ENCODE results near the gene FGF1.
"Not testable (repeated sequence)": the region's sequence is repeated elsewhere in the genome, so short reads cannot be mapped to it uniquely, and the experiment has no call there.

The FGF1 gene

DNA sequence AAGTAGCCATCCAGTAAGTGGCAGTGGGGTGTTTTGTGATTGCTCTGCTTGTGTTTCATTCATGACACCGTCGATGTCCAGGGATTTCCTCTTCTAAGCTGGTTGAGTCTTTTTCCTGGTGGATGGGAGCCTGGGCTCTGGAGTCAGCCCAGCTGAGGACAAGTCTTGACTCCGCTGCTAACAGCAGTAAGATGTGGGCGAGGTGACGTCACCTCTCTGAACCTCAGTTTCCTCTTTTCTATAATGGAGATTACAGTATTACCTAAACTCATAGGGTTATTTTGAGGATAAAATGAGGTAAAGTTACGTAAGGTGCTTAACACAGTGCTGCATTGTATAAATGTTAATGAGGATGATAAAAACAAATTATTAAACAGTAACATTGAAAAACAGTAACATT is 21.3 kb downstream of the FGF1 start:
- DNase-seq: no peak

GRCh38 chr5:142664067-142664466 is 21.8 kb downstream of the FGF1 start:
- no peak for DNase-seq

DNA sequence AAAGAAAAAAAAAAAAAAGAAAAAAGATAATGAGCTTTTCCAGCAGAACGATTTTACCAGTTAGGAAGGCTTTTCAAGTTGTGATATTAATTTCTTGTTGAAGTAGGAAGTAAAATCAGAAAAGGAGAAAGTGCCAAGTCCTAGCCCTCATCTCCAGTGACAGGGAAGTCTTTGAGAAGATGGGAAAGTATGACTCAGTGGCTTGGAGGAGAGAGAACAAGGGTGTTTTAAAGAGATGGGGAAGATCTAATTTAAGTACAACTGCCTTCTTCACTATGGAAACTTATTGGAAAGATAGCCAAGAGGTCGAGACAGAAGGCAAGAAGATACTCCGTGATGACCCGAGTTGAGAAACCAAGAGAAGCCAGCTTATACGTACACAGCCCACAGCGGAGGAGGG is 22.6 kb downstream of the FGF1 start:
- DNase-seq: no peak

DNA sequence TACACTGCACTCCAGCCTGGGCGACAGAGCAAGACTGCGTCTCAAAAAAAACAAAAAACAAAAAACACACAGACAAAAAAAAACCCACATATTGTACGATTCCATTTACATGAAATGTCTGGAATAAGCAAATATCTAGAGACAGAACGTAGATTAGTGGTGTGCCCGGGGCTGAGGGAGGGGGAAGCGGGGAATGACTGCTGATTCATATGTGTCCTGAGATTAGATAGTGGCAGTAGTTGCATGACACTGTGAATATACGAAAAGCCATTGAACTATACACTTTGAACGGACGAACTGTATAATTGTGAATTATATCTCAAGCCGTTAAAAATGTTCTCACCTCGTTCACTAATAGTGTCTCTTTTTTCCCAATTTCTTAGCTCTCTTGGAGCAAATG is 23.9 kb downstream of the FGF1 start:
- no peak for DNase-seq

DNA sequence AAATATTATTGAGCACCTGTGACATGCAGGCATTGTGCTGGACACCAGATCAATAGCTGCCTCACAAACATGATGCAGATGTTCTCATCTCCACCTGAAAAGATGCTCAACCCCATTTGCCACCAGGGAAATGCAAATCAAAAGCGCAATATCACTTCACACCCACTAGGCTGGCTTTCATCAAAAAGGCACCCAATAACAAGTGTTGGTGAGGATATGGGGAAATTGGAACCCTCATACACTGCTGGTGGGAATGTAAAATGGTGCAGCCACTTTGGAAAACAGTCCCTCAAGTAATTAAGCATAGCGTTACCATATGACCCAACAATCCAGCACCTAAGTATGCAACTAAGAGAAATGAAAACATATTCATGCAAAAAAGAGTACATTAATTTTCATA is 24.7 kb downstream of the FGF1 start:
- DNase-seq: no peak

DNA sequence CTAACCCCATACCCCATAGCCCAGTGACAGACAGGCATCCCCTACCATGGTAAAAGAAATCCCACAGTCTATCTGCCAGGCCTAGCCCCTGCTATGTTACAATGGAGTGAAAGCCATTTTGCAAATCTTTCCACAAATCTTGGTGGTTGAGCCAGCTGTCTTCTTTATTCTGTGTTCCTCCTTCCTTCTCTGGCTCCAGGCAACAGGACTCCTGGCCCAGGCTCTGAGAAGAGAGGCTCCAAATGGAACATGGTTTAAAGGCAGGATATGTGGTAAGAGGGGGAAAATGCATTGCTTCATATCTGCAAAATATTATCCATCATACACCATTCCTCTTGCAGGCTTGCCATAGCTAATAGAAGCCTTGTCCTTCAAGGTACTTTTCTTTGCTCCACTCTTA is 25.2 kb downstream of the FGF1 start:
- DNase-seq: no peak

DNA sequence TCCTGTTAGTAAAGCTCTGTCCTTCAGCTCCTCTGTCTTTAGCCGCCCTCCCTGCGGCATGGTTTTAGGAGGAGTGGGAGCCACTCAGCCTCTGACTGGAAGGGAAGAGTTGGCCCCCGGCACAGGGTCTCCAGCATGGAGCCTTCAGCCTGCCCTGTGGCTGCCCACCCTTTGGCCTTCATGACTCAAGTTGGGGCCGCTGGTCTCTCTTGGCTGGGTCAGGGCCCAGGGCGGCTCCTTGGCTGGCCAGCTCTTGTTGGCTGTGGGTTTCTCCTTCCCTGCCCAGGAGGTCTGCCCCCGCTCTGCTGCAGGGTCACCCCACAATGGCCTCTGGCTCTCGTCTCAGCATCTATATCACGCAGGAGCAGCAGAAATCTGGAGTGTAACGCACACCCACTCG is 25.7 kb downstream of the FGF1 start:
- no peak for DNase-seq

- DNase-seq: no peak
These were observed 26.5 kb downstream of the FGF1 start for GRCh38 chr5:142659405-142659804.

DNA sequence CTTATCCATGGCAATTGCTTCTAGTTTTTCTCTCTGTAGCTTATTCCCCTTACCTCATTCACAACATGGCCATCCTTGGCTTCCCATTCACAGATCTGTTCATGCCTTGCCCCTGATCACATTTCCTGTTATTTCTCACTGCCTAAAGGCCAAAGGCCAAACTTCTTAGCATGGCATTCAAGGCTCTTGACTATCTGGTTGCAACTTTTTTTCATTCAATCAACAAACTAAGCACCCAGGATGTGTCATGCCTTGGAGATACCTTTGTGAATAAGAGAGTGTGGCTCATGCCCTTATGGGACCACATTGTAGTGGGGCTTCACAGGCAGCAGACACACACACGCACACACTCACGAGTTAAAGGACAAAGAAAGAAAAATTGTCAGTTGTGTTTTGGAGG is 27.6 kb downstream of the FGF1 start:
- DNase-seq: no peak

- no peak for DNase-seq
These were observed 28.4 kb downstream of the FGF1 start for GRCh38 chr5:142657446-142657845.

DNA sequence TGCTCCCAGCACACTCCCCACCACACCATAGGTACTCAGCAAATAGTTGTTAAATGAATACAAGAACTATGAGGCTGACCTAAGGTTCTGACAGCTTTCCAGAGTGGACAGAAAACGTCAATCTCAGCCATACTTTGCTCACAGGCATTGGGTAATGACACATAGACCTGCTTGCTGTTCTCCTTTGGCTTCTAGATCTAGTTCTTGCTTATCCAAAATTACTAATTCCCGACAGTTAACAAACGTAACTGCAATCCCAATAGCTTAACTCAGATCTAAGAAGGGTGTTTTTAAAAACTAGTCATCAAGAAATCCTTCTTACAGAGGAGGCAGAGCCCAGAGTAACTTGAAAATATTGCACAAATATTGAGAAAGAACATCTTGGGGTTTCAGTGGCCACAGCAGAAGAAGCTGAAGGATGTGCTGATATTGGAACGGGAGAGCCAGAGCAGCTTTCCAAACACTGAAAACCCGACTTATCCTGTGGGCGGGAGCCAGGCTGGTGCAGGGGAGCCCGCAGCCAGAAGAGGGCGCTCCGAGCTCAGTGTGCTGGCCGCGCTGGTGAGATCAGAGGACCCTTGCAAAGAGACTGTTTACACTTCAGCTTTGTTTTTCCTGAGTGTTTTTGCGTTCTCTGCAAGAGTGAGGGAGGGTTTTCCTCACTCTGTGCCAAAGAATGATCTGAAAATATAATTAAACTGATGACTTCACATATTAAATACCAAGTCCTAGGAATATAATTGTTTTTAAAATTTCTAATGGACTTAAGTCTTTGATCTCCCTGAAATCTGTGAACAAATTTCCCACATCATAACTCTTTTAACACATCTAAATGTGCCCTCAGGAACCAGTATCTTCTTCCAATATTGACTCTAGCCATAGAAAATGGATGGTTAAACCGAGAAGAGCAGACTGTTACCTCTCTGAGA is 30.3 kb downstream of the FGF1 start:
- peak; percentile 37 for DNase-seq

DNA sequence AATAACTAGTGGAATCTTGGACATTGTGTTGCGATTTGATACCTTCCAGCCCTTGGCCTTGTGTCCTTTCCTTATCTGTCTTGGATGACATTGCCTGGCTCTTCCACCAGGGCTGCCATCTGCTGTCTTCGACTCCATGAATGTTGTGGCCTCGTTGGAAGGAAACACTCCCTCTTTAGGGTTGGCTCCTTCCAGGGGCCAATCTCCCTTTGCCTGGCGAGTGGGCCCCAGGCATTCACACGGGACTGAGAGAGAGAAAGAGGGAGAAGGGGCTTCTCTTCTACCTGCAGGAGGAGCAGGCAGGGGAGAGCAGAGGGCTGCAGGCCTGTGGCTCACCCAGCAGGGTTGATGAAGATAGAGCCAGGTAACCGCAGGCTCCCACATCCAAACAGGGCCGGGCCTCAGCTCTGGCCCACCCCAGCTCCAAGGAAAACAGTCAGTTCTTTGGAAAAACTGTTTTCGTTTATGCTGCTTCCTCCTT is 31.3 kb downstream of the FGF1 start:
- no peak for DNase-seq

DNA sequence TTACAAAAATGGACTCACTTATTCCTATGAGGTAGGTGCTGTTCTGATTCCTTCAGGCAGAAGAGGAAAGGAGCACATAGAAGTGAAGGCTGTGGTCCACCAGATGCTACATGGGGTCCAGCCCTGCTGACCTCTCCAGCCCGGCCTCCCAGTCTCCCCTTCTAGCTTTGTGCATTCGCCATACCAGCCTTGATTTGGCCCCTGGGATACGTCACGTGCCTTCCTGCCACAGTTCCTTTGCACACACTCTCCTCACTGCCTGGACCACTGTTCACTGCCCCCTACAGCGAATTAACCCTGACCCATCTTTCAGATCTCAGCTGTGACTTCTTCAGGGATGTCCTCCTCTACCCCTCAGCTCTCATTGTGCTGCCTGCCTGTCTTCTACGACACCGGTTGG is 32.6 kb downstream of the FGF1 start:
- DNase-seq: no peak

- no peak for DNase-seq
These were observed 33.3 kb downstream of the FGF1 start for GRCh38 chr5:142652563-142652962.

- DNase-seq: no peak
These were observed 35.0 kb downstream of the FGF1 start for GRCh38 chr5:142650881-142651280.

DNA sequence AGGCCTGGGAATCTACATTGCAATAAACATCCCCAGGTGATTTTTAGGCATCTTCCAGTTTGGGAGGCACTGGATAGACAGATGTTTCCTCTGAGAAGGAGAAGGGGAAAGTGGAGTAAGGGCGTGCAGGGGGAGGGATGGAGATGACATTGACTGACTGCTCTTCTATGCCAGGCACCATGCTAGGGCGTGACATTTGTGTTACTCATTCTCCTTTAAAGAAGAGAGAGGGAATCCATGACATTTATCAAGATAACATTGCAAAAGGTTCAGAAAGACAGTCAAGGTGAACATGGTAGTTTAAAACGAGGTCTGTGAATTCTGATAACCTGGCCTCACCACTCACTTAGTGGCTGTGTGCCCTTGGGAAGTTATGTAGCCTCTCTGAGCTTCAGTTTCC is 35.8 kb downstream of the FGF1 start:
- DNase-seq: no peak

- not testable (repeated sequence) for DNase-seq
These were observed 37.8 kb downstream of the FGF1 start for GRCh38 chr5:142648108-142648507.

GRCh38 chr5:142645456-142645855 is 40.4 kb downstream of the FGF1 start:
- DNase-seq: no peak

DNA sequence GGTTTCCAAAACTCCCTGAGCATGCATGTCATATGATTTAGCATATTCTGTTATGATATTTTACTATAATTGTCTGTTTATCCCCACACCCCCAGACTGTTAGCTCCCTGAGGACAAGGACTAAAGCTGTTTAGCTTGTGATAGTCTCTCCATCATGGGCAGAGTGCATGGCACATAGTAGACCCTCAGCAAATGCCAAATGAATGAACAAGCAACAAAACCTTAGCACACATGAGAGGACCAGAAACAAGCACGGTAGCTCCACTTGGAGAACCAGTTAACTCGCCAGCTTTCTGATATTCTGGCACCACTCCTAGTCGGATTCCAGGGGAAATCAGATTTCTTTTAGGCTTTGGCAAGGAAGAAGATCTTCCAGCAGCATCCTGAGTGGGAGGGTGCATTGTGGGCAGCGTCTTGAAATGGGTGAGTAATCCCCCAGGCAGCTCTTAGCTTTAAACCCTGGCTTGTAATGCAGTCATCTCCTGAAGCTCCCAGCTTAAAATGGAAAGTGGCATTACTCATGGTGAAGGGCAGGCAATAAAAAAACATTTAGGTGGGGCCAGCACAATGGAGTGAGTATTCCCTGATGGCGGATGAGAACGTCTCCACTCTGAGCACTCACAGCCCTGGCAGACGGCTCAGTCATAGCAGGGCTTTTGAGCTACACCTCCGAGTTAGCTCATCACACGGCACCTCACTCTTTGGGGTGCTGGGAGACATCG is 41.1 kb downstream of the FGF1 start:
- DNase-seq: no peak

DNA sequence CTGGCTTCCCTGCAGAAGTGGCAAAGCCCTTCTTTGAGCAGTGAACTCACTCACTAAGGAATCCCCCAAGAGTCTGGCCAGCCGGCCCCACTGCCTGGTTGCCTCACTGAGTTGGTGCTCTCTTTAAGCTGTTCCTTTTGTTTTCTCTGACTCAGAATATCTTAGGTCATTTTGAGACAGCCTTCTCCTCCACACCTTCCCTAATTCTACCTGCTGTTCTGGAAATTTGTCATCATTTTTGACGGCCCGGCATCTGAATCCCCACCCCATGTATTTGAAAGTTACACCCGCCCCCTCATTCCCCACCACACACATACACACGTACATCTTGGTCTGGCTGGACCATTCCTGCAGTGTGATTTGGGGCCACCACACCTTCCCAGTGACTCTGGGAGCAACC is 41.8 kb downstream of the FGF1 start:
- no peak for DNase-seq

DNA sequence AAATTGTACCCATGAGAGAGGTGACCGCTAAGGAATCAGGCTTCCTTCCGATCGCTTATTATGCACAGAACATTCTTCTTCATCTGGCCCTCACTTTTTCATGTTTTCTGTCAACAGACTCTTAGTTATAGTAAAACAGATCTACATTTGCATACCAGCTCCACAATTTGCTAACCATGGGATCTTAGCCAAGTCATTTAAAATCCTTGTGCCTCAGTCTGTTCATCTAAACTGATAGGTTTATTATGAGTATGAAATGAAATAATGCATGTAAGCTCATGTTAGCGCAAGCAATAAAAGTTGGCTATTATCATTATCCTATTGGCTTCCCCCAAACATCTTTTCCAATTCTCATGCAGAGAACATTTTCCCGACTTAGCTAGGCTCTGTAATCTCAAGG is 42.3 kb downstream of the FGF1 start:
- no peak for DNase-seq

GRCh38 chr5:142642427-142642826 is 43.5 kb downstream of the FGF1 start:
- DNase-seq: no peak

DNA sequence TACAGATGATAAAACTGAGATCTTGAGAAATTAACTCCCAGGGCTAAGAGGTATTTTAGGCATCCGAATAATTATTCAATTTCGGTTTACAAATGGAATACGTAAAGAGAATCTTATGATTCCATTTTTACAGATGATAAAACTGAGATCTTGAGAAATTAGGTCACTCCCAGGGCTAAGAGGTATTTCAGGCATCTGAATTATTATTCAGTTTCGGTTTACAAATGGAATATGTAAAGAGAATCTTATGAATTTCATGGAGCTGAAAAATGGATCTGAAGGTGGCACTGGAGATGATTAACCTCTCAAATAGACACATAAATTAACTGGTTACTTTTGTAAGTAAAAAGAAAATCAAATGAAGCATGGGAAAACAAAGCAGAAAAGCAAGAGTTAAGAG is 44.2 kb downstream of the FGF1 start:
- DNase-seq: no peak

- DNase-seq: no peak
These were observed 45.4 kb downstream of the FGF1 start for GRCh38 chr5:142640316-142641005.

Data from NCI-H2107 (cell line).